Activated CD4-positive, alpha-beta memory T cell treated with anti-CD3 and anti-CD28 coated beads, Interleukin-2, amount 10 ng/mL, durations not matched to agents 7 days and 5 days (primary cell): ENCODE data around the gene CA10. TPM values are rescaled to one million over a fixed set of nuclear protein-coding genes. Genes with fewer than 3 reads are reported as not detected.

Experiments used
- CTCF ChIA-PET: fragments of 350-600 bp; sonication (Branson Sonifier 250); formaldehyde crosslinking; loops from one replicate; lab custom pipeline; 2021; ENCODE audit warnings: antibody characterized with exemption, inconsistent platforms; lab: Charles Lee
- POLR2A ChIA-PET: fragments of 350-600 bp; sonication (Branson Sonifier 250); formaldehyde crosslinking; loops from one replicate; lab custom pipeline; 2021; ENCODE audit warnings: antibody characterized with exemption; lab: Charles Lee
- DNase-seq: peaks from one replicate; pipeline ENCODE4 v3.0.0-alpha.2; 2020
- H3K27ac Mint-ChIP-seq: one replicate; pipeline ENCODE4 v1.8.0; 2021; ENCODE audit warnings: mild to moderate bottlenecking, mixed read lengths
- H3K27me3 Mint-ChIP-seq: one replicate; pipeline ENCODE4 v1.8.0; 2021; ENCODE audit warnings: mixed read lengths
- H3K36me3 Mint-ChIP-seq: one replicate; pipeline ENCODE4 v1.8.0; 2021; ENCODE audit warnings: low read depth, mixed read lengths
- H3K4me1 Mint-ChIP-seq: one replicate; pipeline ENCODE4 v1.8.0; 2021; ENCODE audit warnings: mixed read lengths
- H3K4me3 Mint-ChIP-seq: one replicate; pipeline ENCODE4 v1.8.0; 2021; ENCODE audit warnings: mild to moderate bottlenecking, mixed read lengths
- H3K9me3 Mint-ChIP-seq: one replicate; pipeline ENCODE4 v1.8.0; 2021; ENCODE audit warnings: mixed read lengths
- total RNA-seq, 2 experiments: library from RNA; stranded (reverse); gene quantifications; one replicate each; pipeline ENCODE4 v1.2.3, GENCODE V29; 2021

Gene CA10
- not detected for total RNA-seq

DNA sequence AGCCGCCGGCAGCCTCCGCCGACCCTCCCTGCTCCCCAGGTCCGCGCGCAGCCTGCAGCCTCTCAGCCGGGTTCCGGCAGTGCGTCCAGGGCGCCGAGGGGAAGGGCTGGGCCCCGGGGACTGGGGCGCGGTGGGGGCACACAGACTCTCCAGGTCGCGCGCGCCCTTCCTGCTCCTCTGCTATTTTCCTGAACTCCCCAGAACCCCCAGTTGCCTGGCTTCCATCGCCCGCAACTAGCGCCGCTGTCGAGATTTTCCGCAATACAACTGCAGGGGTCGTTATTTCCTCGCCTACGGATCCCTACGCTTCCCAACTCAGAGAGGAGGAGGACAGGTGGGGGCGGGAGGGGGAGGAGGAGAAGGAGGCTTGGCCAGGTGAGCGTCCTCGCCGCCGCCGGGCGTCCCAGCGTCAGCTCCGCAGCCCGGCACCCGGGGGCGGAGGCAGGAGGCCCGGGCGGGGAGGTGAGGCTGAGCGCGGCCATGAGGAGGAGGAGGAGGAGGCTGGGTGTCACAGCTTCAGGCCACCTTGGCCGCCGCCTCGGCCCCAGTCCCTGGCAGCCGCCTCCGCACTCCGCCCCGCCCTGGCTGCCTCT lies at the start of gene CA10:
Gene CA10 (minus strand): TSS at position 265 of the 593 bp plus-strand sequence.
- CTCF ChIA-PET, result no interaction called here
- Mint-ChIP-seq H3K9me3 (no peaks in the 10 kb centered on the region), H3K36me3 (peaks cover 8% of the 10 kb centered on the region), H3K27me3 (peaks cover 44% of the 10 kb centered on the region), H3K4me3 (no peak within 1 kb of the TSS), H3K4me1 (peaks cover 2% of the 10 kb centered on the region), H3K27ac (no peak within 1 kb of the TSS)
- POLR2A ChIA-PET, result no interaction called here
- no peak for DNase-seq

- H3K27me3 Mint-ChIP-seq, result no peaks in the 10 kb centered on the region
- no peak for DNase-seq
- ChIA-PET CTCF (no interaction called here), POLR2A (no interaction called here)
- no peak overlapping the region for H3K27ac Mint-ChIP-seq
- no peaks in the 10 kb centered on the region for H3K9me3 Mint-ChIP-seq
- H3K4me3 Mint-ChIP-seq, result no peak overlapping the region
- no peaks in the 10 kb centered on the region for H3K4me1 Mint-ChIP-seq
- H3K36me3 Mint-ChIP-seq, result no peaks in the 10 kb centered on the region
Observed at GRCh38 chr17:52207796-52208195, 49.3 kb upstream of the CA10 start.

DNA sequence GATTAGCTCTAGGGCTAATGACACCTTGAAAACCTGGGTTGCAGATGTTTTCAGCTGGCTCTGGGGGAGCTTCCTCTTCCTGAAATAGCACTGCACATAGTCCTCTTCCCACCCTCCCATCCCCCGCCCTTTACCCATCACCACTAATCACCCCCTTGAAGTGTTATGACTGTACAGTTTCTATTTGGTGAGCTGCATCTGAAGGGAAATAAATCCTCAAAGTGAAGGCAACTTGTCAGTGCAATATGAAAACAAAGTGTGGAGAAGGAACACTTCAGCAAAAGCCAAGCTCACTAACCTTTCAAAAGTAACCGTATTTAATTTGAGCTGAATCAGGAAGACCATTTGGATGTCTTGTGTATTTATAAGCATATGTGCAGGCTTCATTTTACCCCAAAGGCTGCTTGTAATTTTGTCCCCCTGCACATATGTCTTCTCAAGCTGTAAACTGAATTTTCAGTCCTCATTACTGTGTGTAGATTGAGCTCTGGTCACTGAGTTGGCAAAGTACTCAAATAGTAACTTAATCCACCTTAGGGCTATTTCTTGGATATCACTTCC lies 44.1 kb upstream of the CA10 start:
- POLR2A ChIA-PET, result no interaction called here

GRCh38 chr17:52201767-52202519 lies 43.4 kb upstream of the CA10 start:
- no peaks in the 10 kb centered on the region for H3K27me3 Mint-ChIP-seq
- no peaks in the 10 kb centered on the region for H3K36me3 Mint-ChIP-seq
- no peaks in the 10 kb centered on the region for H3K4me1 Mint-ChIP-seq
- POLR2A ChIA-PET, result no interaction called here
- H3K27ac Mint-ChIP-seq, result no peak overlapping the region
- CTCF ChIA-PET, result no interaction called here
- no peak for DNase-seq
- no peaks in the 10 kb centered on the region for H3K9me3 Mint-ChIP-seq
- H3K4me3 Mint-ChIP-seq, result no peak overlapping the region

More for the DNA sequence above, 44.1 kb upstream of the CA10 start:
- no peaks in the 10 kb centered on the region for H3K4me1 Mint-ChIP-seq
- no peaks in the 10 kb centered on the region for H3K27me3 Mint-ChIP-seq
- CTCF ChIA-PET, result no interaction called here
- no peak overlapping the region for H3K4me3 Mint-ChIP-seq
- no peaks in the 10 kb centered on the region for H3K36me3 Mint-ChIP-seq
- no peak overlapping the region for H3K27ac Mint-ChIP-seq
- DNase-seq, result no peak
- H3K9me3 Mint-ChIP-seq, result no peaks in the 10 kb centered on the region

GRCh38 chr17:52191491-52191890 lies 33.0 kb upstream of the CA10 start:
- no peak for DNase-seq
- Mint-ChIP-seq H3K4me1 (no peaks in the 10 kb centered on the region), H3K9me3 (no peaks in the 10 kb centered on the region), H3K27ac (no peak overlapping the region), H3K27me3 (no peaks in the 10 kb centered on the region), H3K36me3 (no peaks in the 10 kb centered on the region), H3K4me3 (no peak overlapping the region)
- CTCF ChIA-PET, result no interaction called here
- POLR2A ChIA-PET, result no interaction called here

DNA sequence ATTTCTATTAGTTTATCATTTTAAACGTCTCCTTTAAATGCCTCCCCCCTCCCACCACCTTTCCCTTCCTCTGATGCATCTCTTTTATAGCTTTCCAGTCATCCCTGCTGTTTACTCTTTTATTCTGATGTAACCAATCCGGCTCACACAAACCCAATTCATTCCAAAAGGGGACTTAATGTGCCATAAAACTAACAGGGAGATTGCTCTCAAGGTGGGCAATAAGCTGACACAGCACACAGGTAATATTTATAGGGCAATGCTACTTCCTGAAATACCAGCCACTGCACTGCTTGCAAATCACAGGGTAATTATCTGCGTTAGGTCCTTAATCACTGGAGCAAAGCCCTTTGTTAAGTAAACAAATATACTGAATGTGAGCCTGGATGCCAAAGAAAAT lies 23.3 kb upstream of the CA10 start:
- Mint-ChIP-seq H3K27me3 (no peaks in the 10 kb centered on the region), H3K36me3 (no peaks in the 10 kb centered on the region), H3K27ac (no peak overlapping the region), H3K4me1 (no peaks in the 10 kb centered on the region), H3K4me3 (no peak overlapping the region), H3K9me3 (no peaks in the 10 kb centered on the region)
- no peak for DNase-seq
- ChIA-PET CTCF (no interaction called here), POLR2A (no interaction called here)

DNA sequence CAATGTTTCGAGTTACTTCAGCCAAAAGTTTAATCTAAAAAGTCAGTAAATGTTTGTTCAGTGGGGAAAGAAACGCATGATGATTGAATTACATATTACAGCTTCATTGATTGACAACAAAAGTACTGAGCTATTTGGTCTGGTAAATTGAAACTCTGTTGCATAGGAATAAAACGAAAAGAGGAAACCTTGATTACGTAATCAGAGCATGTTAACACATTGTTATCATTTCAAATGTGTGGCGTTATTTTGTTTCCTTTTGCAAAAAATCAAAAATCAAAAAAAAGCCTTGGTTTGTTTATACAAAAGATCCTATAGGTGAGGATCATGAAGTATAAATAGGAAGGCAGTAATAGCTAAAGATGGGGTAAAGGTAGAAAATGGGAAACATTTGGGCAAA lies 19.5 kb upstream of the CA10 start:
- H3K4me1 Mint-ChIP-seq, result no peaks in the 10 kb centered on the region
- no peaks in the 10 kb centered on the region for H3K9me3 Mint-ChIP-seq
- CTCF ChIA-PET, result no interaction called here
- POLR2A ChIA-PET, result no interaction called here
- H3K4me3 Mint-ChIP-seq, result no peak overlapping the region
- DNase-seq, result no peak
- H3K27me3 Mint-ChIP-seq, result no peaks in the 10 kb centered on the region
- no peak overlapping the region for H3K27ac Mint-ChIP-seq
- no peaks in the 10 kb centered on the region for H3K36me3 Mint-ChIP-seq

- no peak overlapping the region for H3K27ac Mint-ChIP-seq
- H3K9me3 Mint-ChIP-seq, result no peaks in the 10 kb centered on the region
- no peaks in the 10 kb centered on the region for H3K27me3 Mint-ChIP-seq
- H3K36me3 Mint-ChIP-seq, result no peaks in the 10 kb centered on the region
- DNase-seq, result no peak
- POLR2A ChIA-PET, result no interaction called here
- no peak overlapping the region for H3K4me3 Mint-ChIP-seq
- CTCF ChIA-PET, result no interaction called here
- H3K4me1 Mint-ChIP-seq, result no peaks in the 10 kb centered on the region
Observed at GRCh38 chr17:52170963-52171572, 12.6 kb upstream of the CA10 start.

DNA sequence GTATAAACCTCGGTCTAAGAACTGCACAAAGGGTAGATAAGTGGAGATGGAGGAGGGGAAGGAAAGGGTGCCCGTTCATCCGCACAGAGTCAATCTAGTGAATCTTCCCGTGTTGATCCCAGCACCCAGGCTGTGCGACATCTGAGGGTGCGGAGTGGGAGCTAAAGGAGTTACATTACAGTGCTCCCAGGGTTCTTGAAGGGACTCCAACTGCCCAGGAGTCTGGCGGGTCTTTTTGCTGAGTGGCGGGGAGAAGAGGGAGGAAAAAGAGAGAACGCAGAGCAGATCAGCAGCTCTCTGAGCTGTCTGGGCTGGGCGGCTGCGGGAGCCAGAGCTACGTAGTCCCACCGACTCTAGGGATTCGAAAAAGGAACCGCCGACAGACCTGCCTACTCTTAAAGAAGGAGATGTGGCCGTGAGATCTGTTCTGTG lies 1.6 kb upstream of the CA10 start:
- no peak overlapping the region for H3K27ac Mint-ChIP-seq
- peaks cover 40% of the 10 kb centered on the region for H3K27me3 Mint-ChIP-seq
- H3K4me1 Mint-ChIP-seq, result peaks cover 2% of the 10 kb centered on the region
- POLR2A ChIA-PET, result no interaction called here
- no peaks in the 10 kb centered on the region for H3K9me3 Mint-ChIP-seq
- no peak overlapping the region for H3K4me3 Mint-ChIP-seq
- CTCF ChIA-PET, result no interaction called here
- peaks cover 8% of the 10 kb centered on the region for H3K36me3 Mint-ChIP-seq
- no peak for DNase-seq

- H3K27me3 Mint-ChIP-seq, result peaks cover 42% of the 10 kb centered on the region
- H3K4me1 Mint-ChIP-seq, result peaks cover 2% of the 10 kb centered on the region
- no peak overlapping the region for H3K27ac Mint-ChIP-seq
- H3K9me3 Mint-ChIP-seq, result no peaks in the 10 kb centered on the region
- POLR2A ChIA-PET, result no interaction called here
- H3K4me3 Mint-ChIP-seq, result no peak overlapping the region
- peaks cover 8% of the 10 kb centered on the region for H3K36me3 Mint-ChIP-seq
- no peak for DNase-seq
- CTCF ChIA-PET, result no interaction called here
Observed at GRCh38 chr17:52159246-52160135, 977 bp upstream of the CA10 start.

DNA sequence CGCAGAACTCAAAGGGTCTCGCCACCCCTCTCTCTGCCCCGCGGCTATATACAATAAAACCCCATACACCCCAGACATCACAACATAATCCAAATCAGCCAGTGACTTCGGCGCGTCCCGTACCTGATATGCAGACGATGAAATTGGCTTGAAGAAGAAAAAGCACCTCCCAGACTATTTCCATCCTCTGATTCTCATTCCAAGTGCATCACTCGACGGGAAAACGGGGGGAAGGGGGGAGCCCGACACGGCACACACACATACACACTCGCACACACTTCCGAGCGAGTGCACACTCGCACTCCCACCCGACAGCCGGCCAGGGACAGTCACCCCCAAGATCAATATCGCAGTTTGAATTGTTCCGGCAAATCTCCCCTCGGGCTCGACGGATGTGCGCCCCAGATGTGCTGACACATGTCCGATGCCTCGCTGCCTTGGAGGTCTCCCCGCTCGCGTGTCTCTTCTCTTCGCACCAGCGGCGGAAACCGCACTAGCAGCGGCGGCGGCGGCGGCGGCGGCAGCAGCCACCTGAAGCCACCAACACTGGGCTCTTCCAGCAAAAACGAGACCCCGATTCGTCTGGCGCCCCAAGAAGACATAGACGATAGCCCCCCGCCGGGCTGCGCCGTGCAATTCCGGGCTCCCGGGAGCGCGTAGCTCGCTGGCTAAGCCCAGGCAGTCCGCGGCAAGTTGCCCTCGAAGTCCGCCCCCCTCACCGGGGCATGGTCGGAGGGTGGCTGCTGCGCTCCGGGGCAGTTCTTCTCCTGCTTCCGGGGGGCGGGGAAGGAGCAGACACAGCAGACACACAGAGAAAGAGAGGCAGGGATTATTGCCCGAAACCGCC lies 688 bp downstream of the CA10 start:
- DNase-seq, result no peak
- H3K27ac Mint-ChIP-seq, result no peak overlapping the region
- H3K36me3 Mint-ChIP-seq, result peaks cover 8% of the 10 kb centered on the region
- POLR2A ChIA-PET, result no interaction called here
- H3K27me3 Mint-ChIP-seq, result peaks cover 44% of the 10 kb centered on the region
- CTCF ChIA-PET, result no interaction called here
- no peak overlapping the region for H3K4me3 Mint-ChIP-seq
- peaks cover 2% of the 10 kb centered on the region for H3K4me1 Mint-ChIP-seq
- no peaks in the 10 kb centered on the region for H3K9me3 Mint-ChIP-seq
